Measurements from ENCODE around the gene CALHM6. TPM values are rescaled to one million over a fixed set of nuclear protein-coding genes. Genes with fewer than 3 reads are reported as not detected.

Gene CALHM6
- total RNA-seq, 1 donor: not detected

DNA sequence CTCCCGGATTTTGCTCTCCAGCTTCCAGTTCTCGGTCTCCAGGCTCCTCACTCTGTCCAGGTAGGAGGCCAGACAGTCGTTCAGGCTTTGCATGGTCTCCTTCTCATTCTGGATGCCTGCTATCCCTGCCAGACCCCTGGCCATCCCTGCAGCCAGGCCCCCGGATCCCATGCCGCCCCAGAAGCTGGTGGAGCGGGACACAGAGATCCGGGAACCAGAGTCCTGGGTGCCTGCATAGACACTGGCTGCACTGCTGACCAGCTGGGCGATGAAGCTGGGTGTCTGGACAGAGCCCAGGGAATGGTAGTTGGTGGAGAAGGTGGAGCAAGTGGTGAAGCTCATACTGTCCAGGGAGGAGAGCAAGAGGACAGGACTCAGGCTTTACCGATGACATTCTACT is 2.9 kb upstream of the CALHM6 start:
- no peak for DNase-seq (ENCODE audit: low read depth)
- TF ChIP-seq, protein P1, sequence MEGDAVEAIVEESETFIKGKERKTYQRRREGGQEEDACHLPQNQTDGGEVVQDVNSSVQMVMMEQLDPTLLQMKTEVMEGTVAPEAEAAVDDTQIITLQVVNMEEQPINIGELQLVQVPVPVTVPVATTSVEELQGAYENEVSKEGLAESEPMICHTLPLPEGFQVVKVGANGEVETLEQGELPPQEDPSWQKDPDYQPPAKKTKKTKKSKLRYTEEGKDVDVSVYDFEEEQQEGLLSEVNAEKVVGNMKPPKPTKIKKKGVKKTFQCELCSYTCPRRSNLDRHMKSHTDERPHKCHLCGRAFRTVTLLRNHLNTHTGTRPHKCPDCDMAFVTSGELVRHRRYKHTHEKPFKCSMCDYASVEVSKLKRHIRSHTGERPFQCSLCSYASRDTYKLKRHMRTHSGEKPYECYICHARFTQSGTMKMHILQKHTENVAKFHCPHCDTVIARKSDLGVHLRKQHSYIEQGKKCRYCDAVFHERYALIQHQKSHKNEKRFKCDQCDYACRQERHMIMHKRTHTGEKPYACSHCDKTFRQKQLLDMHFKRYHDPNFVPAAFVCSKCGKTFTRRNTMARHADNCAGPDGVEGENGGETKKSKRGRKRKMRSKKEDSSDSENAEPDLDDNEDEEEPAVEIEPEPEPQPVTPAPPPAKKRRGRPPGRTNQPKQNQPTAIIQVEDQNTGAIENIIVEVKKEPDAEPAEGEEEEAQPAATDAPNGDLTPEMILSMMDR (IDR thresholded peaks at IDR 0.05; ENCODE audit: insufficient read depth, low read depth, low read length): no peak
- H3K4me3 ChIP-seq (ENCODE audit: low read depth, low read length): no peak overlapping the region

- no peak overlapping the region for H3K4me3 ChIP-seq (ENCODE audit: low read depth, low read length)
- no peak for DNase-seq (ENCODE audit: low read depth)
- TF ChIP-seq, protein P1 (IDR thresholded peaks at IDR 0.05; ENCODE audit: insufficient read depth, low read depth, low read length): no peak
These were observed 1.2 kb upstream of the CALHM6 start for GRCh38 chr6:116459927-116460326.

- TF ChIP-seq, protein P1 (IDR thresholded peaks at IDR 0.05; ENCODE audit: insufficient read depth, low read depth, low read length): no peak
- peak; percentile 55 for DNase-seq (ENCODE audit: low read depth)
- peak overlapping the region; percentile 48 for H3K4me3 ChIP-seq (ENCODE audit: low read depth, low read length)
These were observed 1.0 kb downstream of the CALHM6 start for GRCh38 chr6:116461932-116462885.

DNA sequence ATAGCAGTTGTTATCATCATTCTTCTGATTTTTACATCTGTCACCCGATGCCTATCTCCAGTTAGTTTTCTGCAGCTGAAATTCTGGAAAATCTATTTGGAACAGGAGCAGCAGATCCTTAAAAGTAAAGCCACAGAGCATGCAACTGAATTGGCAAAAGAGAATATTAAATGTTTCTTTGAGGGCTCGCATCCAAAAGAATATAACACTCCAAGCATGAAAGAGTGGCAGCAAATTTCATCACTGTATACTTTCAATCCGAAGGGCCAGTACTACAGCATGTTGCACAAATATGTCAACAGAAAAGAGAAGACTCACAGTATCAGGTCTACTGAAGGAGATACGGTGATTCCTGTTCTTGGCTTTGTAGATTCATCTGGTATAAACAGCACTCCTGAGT is 2.1 kb downstream of the CALHM6 start:
- no peak overlapping the region for H3K4me3 ChIP-seq (ENCODE audit: low read depth, low read length)
- no peak for DNase-seq (ENCODE audit: low read depth)
- TF ChIP-seq, protein P1 (IDR thresholded peaks at IDR 0.05; ENCODE audit: insufficient read depth, low read depth, low read length): no peak

- TF ChIP-seq, protein P1 (IDR thresholded peaks at IDR 0.05; ENCODE audit: insufficient read depth, low read depth, low read length): no peak
- DNase-seq (ENCODE audit: low read depth): no peak
- H3K4me3 ChIP-seq (ENCODE audit: low read depth, low read length): no peak overlapping the region
These were observed 4.1 kb downstream of the CALHM6 start for GRCh38 chr6:116465246-116465645.

DNA sequence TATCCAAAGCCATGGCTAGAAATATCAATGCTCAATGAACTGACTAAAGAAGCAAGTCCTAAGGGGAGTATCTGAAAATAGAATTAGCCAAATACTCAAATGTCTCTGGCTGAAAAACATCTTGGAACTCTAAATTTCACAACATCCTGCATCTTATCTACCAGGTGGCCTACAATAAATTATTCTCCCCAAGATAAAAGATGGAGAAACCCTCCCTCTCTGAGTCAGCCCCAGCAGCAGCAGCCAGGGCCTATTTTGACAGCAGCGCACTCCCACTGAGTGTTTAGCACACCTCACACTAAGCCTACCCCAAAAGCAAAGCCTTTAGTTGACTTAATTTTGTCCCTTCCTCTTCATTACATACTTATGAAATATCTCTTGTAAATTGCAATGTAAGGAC is 5.9 kb downstream of the CALHM6 start:
- no peak overlapping the region for H3K4me3 ChIP-seq (ENCODE audit: low read depth, low read length)
- TF ChIP-seq, protein P1 (IDR thresholded peaks at IDR 0.05; ENCODE audit: insufficient read depth, low read depth, low read length): no peak
- no peak for DNase-seq (ENCODE audit: low read depth)
